Gastrocnemius medialis (tissue), 4 donors: ENCODE measurements around the gene MT1B.

Experiments
- POLR2A ChIP-seq, 2 donors: fragments of 450-650 bp; IDR thresholded peaks; one replicate each; pipeline ENCODE4 v1.6.1; 2017; ENCODE audit warnings: antibody characterized with exemption in 2 of 2, mild to moderate bottlenecking in 2 of 2, moderate library complexity in 2 of 2
- TF ChIP-seq, protein P1 (sequence below), 5 experiments: fragments of 450-650 bp in 3 of 5; fragments of 200-600 bp in 2 of 5; sonication (generic) in 2 of 5; IDR thresholded peaks in 4 of 5; conservative IDR thresholded peaks in 1 of 5; 1 replicate in 4 of 5; 2 replicates in 1 of 5; pipeline ENCODE4 v1.5.1; 2016 to 2019; ENCODE audit warnings: antibody characterized with exemption in 5 of 5, mild to moderate bottlenecking in 3 of 5, moderate library complexity in 3 of 5

DNA sequence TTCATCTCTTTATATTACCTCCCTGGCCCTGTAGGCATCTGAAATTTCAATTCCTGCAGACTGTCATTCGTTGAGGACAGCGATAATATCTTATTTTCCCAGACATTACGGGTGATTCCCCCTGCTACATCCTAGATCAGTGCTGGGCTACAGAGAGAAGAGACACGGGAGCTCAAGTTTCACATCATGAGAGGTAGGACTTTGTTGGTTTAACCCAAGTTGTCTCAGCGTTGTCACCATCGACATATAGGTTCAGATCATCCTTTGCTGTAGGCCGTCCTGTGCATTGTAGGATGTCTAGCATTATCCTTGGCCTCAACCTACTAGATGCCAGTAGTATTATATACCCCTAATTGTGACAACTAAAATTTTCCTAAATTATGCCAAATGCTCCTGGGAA, 49.8 kb downstream of the MT1B start:
- TF ChIP-seq, protein P1, sequence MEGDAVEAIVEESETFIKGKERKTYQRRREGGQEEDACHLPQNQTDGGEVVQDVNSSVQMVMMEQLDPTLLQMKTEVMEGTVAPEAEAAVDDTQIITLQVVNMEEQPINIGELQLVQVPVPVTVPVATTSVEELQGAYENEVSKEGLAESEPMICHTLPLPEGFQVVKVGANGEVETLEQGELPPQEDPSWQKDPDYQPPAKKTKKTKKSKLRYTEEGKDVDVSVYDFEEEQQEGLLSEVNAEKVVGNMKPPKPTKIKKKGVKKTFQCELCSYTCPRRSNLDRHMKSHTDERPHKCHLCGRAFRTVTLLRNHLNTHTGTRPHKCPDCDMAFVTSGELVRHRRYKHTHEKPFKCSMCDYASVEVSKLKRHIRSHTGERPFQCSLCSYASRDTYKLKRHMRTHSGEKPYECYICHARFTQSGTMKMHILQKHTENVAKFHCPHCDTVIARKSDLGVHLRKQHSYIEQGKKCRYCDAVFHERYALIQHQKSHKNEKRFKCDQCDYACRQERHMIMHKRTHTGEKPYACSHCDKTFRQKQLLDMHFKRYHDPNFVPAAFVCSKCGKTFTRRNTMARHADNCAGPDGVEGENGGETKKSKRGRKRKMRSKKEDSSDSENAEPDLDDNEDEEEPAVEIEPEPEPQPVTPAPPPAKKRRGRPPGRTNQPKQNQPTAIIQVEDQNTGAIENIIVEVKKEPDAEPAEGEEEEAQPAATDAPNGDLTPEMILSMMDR (IDR thresholded peaks at IDR 0.05 in 4 of 5, conservative IDR thresholded peaks at IDR 0.05 in 1 of 5): no peak
- no peak for TF ChIP-seq POLR2A (IDR thresholded peaks at IDR 0.05)
